Astrocyte of the spinal cord (primary cell): ENCODE data around the gene LILRB3.
"Not testable (repeated sequence)": the region's sequence is repeated elsewhere in the genome, so short reads cannot be mapped to it uniquely, and the experiment has no call there.

Experiments used
- DNase-seq: peaks from one replicate; pipeline ENCODE4 v3.0.0; 2011; ENCODE audit warnings: low read depth, low spot score
- H3K4me3 ChIP-seq: 2 replicates; pipeline ENCODE4 v1.5.1; 2011; ENCODE audit warnings: low read depth, mild to moderate bottlenecking, low read length, moderate library complexity
- in situ Hi-C: cut with HindIII; loops from 2 replicates; pipeline ENCODE4 v1.10.0; 2017; ENCODE audit warnings: low sequenced_read_pairs
- TF ChIP-seq, protein P1 (sequence below): IDR thresholded peaks from 2 replicates; pipeline ENCODE4 v1.5.1; 2012; ENCODE audit warnings: low read depth, mild to moderate bottlenecking, low read length, inconsistent platforms

Gene LILRB3

GRCh38 chr19:54196536-54196935 lies 26.3 kb downstream of the LILRB3 start:
- no peak for DNase-seq
- in situ Hi-C loops: no loop called here
- TF ChIP-seq, protein P1, sequence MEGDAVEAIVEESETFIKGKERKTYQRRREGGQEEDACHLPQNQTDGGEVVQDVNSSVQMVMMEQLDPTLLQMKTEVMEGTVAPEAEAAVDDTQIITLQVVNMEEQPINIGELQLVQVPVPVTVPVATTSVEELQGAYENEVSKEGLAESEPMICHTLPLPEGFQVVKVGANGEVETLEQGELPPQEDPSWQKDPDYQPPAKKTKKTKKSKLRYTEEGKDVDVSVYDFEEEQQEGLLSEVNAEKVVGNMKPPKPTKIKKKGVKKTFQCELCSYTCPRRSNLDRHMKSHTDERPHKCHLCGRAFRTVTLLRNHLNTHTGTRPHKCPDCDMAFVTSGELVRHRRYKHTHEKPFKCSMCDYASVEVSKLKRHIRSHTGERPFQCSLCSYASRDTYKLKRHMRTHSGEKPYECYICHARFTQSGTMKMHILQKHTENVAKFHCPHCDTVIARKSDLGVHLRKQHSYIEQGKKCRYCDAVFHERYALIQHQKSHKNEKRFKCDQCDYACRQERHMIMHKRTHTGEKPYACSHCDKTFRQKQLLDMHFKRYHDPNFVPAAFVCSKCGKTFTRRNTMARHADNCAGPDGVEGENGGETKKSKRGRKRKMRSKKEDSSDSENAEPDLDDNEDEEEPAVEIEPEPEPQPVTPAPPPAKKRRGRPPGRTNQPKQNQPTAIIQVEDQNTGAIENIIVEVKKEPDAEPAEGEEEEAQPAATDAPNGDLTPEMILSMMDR: no peak
- no peak overlapping the region for H3K4me3 ChIP-seq

GRCh38 chr19:54194463-54194862 lies 28.3 kb downstream of the LILRB3 start:
- in situ Hi-C loops, H3K4me3 ChIP-seq, DNase-seq: not testable (repeated sequence)

DNA sequence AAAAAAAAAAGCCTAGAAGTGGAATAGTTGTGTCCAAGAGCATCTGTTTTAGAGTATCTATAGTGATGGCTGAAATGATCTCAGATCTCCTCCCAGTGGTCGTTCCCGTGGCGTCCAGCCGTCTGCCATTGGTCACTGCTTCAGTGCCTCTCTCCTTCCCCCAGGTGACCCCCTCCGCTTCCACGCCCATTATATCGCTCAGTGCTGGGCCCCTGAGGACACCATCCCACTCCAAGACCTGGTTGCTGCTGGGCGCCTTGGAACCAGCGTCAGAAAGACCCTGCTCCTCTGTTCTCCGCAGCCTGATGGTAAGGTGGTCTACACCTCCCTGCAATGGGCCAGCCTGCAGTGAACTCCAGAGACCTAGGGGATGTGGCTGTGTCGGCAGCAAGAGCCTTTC lies 29.8 kb downstream of the LILRB3 start:
- H3K4me3 ChIP-seq: no peak overlapping the region
- in situ Hi-C loops: no loop called here
- TF ChIP-seq, protein P1: no peak

DNA sequence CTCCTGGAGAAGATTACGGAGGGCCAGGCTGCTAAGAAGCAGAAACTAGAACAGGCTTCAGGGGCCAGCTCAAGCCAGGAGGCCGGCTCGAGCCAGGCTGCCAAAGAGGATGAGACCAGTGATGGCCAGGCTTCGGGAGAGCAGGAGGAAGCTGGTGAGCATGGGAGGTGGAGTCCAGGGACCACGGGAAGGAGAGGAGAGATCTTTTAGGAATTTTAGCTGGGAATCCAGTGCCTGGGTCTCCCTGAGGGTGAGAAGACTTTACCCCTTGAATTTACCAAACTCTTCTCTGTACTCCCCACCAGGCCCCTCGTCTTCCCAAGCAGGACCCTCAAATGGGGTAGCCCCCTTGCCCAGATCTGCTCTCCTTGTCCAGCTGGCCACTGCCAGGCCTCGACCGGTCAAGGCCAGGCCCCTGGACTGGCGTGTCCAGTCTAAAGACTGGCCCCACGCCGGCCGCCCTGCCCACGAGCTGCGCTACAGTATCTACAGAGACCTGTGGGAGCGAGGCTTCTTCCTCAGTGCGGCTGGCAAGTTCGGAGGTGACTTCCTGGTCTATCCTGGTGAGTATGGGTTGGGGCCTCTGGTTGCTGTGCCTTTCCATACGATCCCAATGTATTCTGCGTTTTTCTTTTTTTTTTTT lies 30.9 kb downstream of the LILRB3 start:
- no peak for DNase-seq
- peak overlapping the region; percentile 80 for H3K4me3 ChIP-seq
- in situ Hi-C loops: no loop called here
- TF ChIP-seq, protein P1: no peak

More for the DNA sequence above, 29.8 kb downstream of the LILRB3 start:
- DNase-seq: no peak

GRCh38 chr19:54191011-54191810 lies 31.6 kb downstream of the LILRB3 start, which contains the start of gene TSEN34:
TSEN34 (plus strand) TSS chr19:54191308; CDS start chr19:54191365, 57 bp downstream.
- in situ Hi-C loops: no loop called here
- DNase-seq: peak; percentile 52
- peak within 1 kb of the TSS; percentile 80 for H3K4me3 ChIP-seq
- TF ChIP-seq, protein P1: no peak

GRCh38 chr19:54190503-54191010 lies 32.2 kb downstream of the LILRB3 start:
- peak overlapping the region; percentile 80 for H3K4me3 ChIP-seq
- TF ChIP-seq, protein P1: no peak
- in situ Hi-C loops: no loop called here
- peak; percentile 100 for DNase-seq
